BE2C (cell line): ENCODE measurements around the gene DOCK9.

ENCODE experiments used
- DNase-seq: peaks from one replicate; pipeline ENCODE4 v3.0.0-alpha.2; 2020
- H3K27me3 ChIP-seq: fragments of 250-450 bp; sonication (Bioruptor Pico); 2 replicates; pipeline ENCODE4 v1.5.1; 2020; ENCODE audit warnings: mild to moderate bottlenecking
- H3K36me3 ChIP-seq: fragments of 250-450 bp; sonication (Bioruptor Pico); 2 replicates; pipeline ENCODE4 v1.5.1; 2020; ENCODE audit warnings: mild to moderate bottlenecking
- H3K4me1 ChIP-seq: fragments of 250-450 bp; sonication (Bioruptor Pico); 2 replicates; pipeline ENCODE4 v1.5.1; 2020
- H3K4me3 ChIP-seq: 2 replicates; pipeline ENCODE4 v1.5.1; 2011; ENCODE audit warnings: low read depth, low read length
- H3K9me3 ChIP-seq: fragments of 250-450 bp; sonication (Bioruptor Pico); 2 replicates; pipeline ENCODE4 v1.5.1; 2020
- CTCF ChIP-seq: IDR thresholded peaks from 2 replicates; pipeline ENCODE4 v1.5.1; 2012; ENCODE audit warnings: mild to moderate bottlenecking, low read depth, low read length

DOCK9 gene

DNA sequence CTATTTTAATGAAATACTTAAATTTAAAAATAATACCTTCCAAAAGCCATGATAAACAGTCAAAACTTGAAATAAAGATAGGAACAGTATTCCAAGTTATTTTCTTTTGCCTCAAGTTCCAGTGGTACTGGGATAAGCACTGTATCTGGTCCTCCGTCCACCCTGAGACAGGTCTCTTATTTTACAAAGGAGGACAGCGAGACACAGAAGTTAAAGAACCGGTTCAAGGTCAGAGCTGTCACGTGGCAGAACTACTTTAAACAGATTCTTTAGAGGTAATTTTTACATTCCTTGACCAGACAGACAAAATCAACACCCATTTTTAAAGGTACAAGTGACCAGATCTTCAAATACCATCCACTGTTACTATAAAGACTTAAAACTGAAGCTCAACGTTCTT is 10.4 kb upstream of the DOCK9 start:
- TF ChIP-seq CTCF: no peak
- Histone ChIP-seq H3K4me3 (no peak overlapping the region), H3K4me1 (no peaks in the 10 kb centered on the region; the same call in 1 of the 2 replicates), H3K9me3 (no peaks in the 10 kb centered on the region), H3K36me3 (no peaks in the 10 kb centered on the region), H3K27me3 (peaks cover 18% of the 10 kb centered on the region)
- DNase-seq: no peak

DNA sequence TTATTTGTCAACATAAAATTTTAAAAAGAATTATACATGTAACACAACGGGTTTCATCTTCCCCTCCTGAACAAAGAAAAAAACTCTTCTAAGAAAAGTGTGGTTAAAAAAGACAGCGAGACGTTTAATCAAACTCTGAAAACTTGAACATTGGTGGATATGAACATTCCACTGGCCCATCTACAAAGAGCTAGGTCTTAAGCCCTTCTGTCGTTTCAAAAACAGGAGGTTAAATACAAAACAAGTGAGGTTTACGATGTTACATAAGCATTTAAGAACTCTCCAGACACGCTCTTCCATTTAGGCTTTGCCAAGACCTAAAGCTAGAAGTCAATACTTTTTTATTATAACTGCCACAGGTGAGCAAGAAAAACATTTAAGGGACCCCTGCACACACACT is 9.4 kb upstream of the DOCK9 start:
- Histone ChIP-seq H3K4me3 (no peak overlapping the region), H3K4me1 (no peaks in the 10 kb centered on the region; the same call in 1 of the 2 replicates), H3K27me3 (peaks cover 18% of the 10 kb centered on the region; the same call in 1 of the 2 replicates), H3K9me3 (no peaks in the 10 kb centered on the region), H3K36me3 (no peaks in the 10 kb centered on the region)
- DNase-seq: no peak
- no peak for TF ChIP-seq CTCF

DNA sequence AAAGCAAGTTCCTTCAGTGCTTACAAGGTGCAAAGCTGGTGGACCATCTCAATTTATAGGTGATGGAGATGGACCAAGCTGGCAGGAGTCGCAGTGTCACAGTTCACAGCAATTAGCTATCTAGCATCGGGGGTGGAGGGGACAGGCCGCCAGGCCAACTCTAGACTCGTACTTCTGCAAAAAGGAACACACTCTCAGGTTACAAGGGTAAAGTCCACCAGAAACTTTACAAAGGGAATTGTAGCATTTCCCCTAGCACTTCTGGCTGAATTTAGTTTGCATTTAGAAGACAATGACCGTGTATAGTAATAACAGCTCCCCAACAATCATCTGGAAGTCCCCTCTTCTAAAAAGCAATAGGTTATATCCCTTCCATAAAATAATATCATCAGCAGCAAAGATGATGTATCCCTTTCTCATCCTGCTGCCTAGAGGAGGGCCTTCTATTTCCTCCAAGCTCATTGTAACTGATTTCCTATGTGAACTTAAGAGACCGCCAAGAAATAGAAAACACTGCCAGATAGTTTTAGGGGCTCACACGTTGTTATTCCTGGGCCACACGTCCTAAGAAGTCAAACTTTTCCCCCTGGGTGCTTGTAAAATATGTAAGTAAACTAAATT is 8.5 kb upstream of the DOCK9 start:
- no peaks in the 10 kb centered on the region for H3K9me3 ChIP-seq
- no peaks in the 10 kb centered on the region for H3K36me3 ChIP-seq
- DNase-seq: no peak
- H3K27me3 ChIP-seq: peaks cover 18% of the 10 kb centered on the region; the same call in 1 of the 2 replicates
- no peaks in the 10 kb centered on the region; the same call in 1 of the 2 replicates for H3K4me1 ChIP-seq
- TF ChIP-seq CTCF: no peak
- no peak overlapping the region for H3K4me3 ChIP-seq

DNA sequence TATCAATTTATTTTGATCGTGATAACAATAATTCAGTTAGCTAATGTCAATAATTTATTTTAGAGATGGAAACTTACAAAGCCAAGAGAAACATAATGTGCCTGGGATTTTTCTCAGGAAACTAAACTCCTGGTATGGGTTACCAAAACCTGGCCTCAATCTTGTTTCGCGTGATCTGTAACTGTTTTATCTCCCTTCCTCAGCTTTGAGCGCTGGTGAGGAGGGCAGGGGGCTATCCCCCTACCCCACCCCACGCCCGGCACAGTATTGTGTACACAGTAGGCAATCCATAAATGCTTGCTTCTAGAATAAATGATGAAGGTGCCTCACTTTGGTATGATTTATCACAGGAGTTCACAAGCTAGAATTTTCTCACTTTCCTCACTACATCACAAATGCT is 7.7 kb upstream of the DOCK9 start:
- Histone ChIP-seq H3K4me3 (no peak overlapping the region), H3K27me3 (peaks cover 17% of the 10 kb centered on the region; the same call in 1 of the 2 replicates), H3K36me3 (no peaks in the 10 kb centered on the region), H3K9me3 (no peaks in the 10 kb centered on the region), H3K4me1 (no peaks in the 10 kb centered on the region; the same call in 1 of the 2 replicates)
- DNase-seq: no peak
- no peak for TF ChIP-seq CTCF

- Histone ChIP-seq H3K27me3 (peaks cover 11% of the 10 kb centered on the region; the same call in 1 of the 2 replicates), H3K4me3 (no peak overlapping the region), H3K4me1 (no peaks in the 10 kb centered on the region; the same call in 1 of the 2 replicates), H3K9me3 (no peaks in the 10 kb centered on the region), H3K36me3 (no peaks in the 10 kb centered on the region)
- no peak for TF ChIP-seq CTCF
- DNase-seq: no peak
These were observed 7.1 kb upstream of the DOCK9 start for GRCh38 chr13:98984983-98985382.

- no peaks in the 10 kb centered on the region; the same call in 1 of the 2 replicates for H3K4me1 ChIP-seq
- no peak for DNase-seq
- peaks cover 4% of the 10 kb centered on the region; the same call in 1 of the 2 replicates for H3K27me3 ChIP-seq
- TF ChIP-seq CTCF: no peak
- H3K36me3 ChIP-seq: no peaks in the 10 kb centered on the region
- no peaks in the 10 kb centered on the region for H3K9me3 ChIP-seq
- no peak overlapping the region for H3K4me3 ChIP-seq
These were observed 6.3 kb upstream of the DOCK9 start for GRCh38 chr13:98984118-98984517.
